ENCODE data around the gene CREB3L2.
"Not testable (repeated sequence)": the region's sequence is repeated elsewhere in the genome, so short reads cannot be mapped to it uniquely, and the experiment has no call there.

CREB3L2 gene

GRCh38 chr7:138001529-138002095 is at the start of gene CREB3L2:
TSS of gene CREB3L2 (minus strand) at chr7:138002086. CDS start at chr7:138001705, 381 bp downstream.
- in situ Hi-C loops (cut with MboI; ENCODE audit: low sequenced_read_pairs), result no loop called here

- in situ Hi-C loops (cut with MboI; ENCODE audit: low sequenced_read_pairs), result no loop called here
Measured at GRCh38 chr7:138049505-138050116, 47.7 kb upstream of the CREB3L2 start.

- in situ Hi-C loops (cut with MboI; ENCODE audit: low sequenced_read_pairs), result no loop called here
Measured at GRCh38 chr7:138047907-138048306, 46.0 kb upstream of the CREB3L2 start.

GRCh38 chr7:138044897-138045296 is 43.0 kb upstream of the CREB3L2 start:
- in situ Hi-C loops (cut with MboI; ENCODE audit: low sequenced_read_pairs), result no loop called here

- in situ Hi-C loops (cut with MboI; ENCODE audit: low sequenced_read_pairs), result not testable (repeated sequence)
Measured at GRCh38 chr7:138040063-138040462, 38.2 kb upstream of the CREB3L2 start.

- in situ Hi-C loops (cut with MboI; ENCODE audit: low sequenced_read_pairs), result no loop called here
Measured at GRCh38 chr7:138036135-138036534, 34.2 kb upstream of the CREB3L2 start.

GRCh38 chr7:138033241-138033640 is 31.4 kb upstream of the CREB3L2 start:
- in situ Hi-C loops (cut with MboI; ENCODE audit: low sequenced_read_pairs), result no loop called here

GRCh38 chr7:138032770-138033169 is 30.9 kb upstream of the CREB3L2 start:
- in situ Hi-C loops (cut with MboI; ENCODE audit: low sequenced_read_pairs), result no loop called here

- in situ Hi-C loops (cut with MboI; ENCODE audit: low sequenced_read_pairs), result no loop called here
Measured at GRCh38 chr7:138032186-138032585, 30.3 kb upstream of the CREB3L2 start.

GRCh38 chr7:138030679-138031351 is 28.9 kb upstream of the CREB3L2 start:
- in situ Hi-C loops (cut with MboI; ENCODE audit: low sequenced_read_pairs), result no loop called here

GRCh38 chr7:138029941-138030340 is 28.1 kb upstream of the CREB3L2 start:
- in situ Hi-C loops (cut with MboI; ENCODE audit: low sequenced_read_pairs), result no loop called here

- in situ Hi-C loops (cut with MboI; ENCODE audit: low sequenced_read_pairs), result no loop called here
Measured at GRCh38 chr7:138029126-138029525, 27.2 kb upstream of the CREB3L2 start.

- in situ Hi-C loops (cut with MboI; ENCODE audit: low sequenced_read_pairs), result no loop called here
Measured at GRCh38 chr7:138027100-138027499, 25.2 kb upstream of the CREB3L2 start.

- in situ Hi-C loops (cut with MboI; ENCODE audit: low sequenced_read_pairs), result no loop called here
Measured at GRCh38 chr7:138025215-138026186, 23.6 kb upstream of the CREB3L2 start.

GRCh38 chr7:138024765-138025164 is 22.9 kb upstream of the CREB3L2 start:
- in situ Hi-C loops (cut with MboI; ENCODE audit: low sequenced_read_pairs), result no loop called here

GRCh38 chr7:138024343-138024691 is 22.4 kb upstream of the CREB3L2 start:
- in situ Hi-C loops (cut with MboI; ENCODE audit: low sequenced_read_pairs), result no loop called here

GRCh38 chr7:138023618-138024342 is 21.9 kb upstream of the CREB3L2 start:
- in situ Hi-C loops (cut with MboI; ENCODE audit: low sequenced_read_pairs), result no loop called here

- in situ Hi-C loops (cut with MboI; ENCODE audit: low sequenced_read_pairs), result no loop called here
Measured at GRCh38 chr7:138021889-138022288, 20.0 kb upstream of the CREB3L2 start.

- in situ Hi-C loops (cut with MboI; ENCODE audit: low sequenced_read_pairs), result no loop called here
Measured at GRCh38 chr7:138017992-138018391, 16.1 kb upstream of the CREB3L2 start.

GRCh38 chr7:138015096-138015495 is 13.2 kb upstream of the CREB3L2 start:
- in situ Hi-C loops (cut with MboI; ENCODE audit: low sequenced_read_pairs), result no loop called here

GRCh38 chr7:138014686-138015085 is 12.8 kb upstream of the CREB3L2 start:
- in situ Hi-C loops (cut with MboI; ENCODE audit: low sequenced_read_pairs), result no loop called here
